NCI-H2107 treated with DMSO at 0.1 percent for 48 hours (cell line): ENCODE results near the gene DBP.

Experiments
- DNase-seq: peaks from one replicate; lab custom pipeline; 2025; ENCODE audit not compliant: unreplicated experiment; lab: John Stamatoyannopoulos, UW

Gene DBP

GRCh38 chr19:48613852-48614435 is 23.2 kb downstream of the DBP start:
- no peak for DNase-seq

- no peak for DNase-seq
These were observed 23.9 kb downstream of the DBP start for GRCh38 chr19:48613024-48613851.

DNA sequence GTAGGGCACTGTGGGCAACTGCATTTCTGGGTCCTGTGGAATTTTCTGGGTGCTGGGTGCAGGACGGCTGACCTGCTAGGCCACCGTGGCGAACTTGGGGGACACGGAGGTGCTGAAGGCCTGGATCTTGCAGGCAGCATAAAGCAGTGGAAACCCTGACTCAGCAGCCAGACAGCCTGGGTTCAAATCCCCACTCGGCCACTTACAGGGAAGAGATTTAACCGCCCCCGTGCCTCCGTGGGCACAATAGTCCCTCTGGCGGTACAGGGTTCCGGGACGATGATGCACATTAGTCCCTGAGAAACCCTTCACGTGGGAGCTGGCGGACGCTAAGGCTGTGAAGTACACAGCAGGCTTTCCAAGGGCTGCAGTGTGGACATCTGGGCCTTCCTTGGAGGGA is 25.3 kb downstream of the DBP start:
- DNase-seq, result no peak

DNA sequence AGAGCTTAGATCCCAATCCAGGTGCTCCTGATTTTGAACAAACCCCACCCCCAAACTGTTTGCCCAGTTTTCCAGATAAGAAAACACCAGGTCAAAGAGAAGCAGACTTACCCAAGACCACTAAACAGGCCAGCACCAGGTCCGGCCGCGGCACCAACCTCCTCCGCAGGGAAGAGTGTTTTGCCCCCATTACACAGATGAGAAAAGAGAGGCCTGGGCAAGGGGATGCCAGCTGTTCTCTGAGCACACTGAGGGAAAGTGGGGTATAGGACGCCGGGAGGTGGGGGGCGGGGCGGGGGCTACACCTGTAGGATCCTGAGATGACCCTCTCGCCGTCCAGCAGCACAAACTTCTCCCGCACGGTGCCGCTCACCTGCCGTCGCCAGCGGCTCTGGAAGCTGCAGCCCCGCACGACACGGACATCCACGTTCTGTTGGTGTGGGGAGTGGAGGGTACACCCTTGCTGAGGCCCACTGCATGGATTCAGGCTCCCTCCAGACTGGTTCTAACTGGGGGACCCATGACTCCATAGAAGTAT is 27.5 kb downstream of the DBP start:
- no peak for DNase-seq

DNA sequence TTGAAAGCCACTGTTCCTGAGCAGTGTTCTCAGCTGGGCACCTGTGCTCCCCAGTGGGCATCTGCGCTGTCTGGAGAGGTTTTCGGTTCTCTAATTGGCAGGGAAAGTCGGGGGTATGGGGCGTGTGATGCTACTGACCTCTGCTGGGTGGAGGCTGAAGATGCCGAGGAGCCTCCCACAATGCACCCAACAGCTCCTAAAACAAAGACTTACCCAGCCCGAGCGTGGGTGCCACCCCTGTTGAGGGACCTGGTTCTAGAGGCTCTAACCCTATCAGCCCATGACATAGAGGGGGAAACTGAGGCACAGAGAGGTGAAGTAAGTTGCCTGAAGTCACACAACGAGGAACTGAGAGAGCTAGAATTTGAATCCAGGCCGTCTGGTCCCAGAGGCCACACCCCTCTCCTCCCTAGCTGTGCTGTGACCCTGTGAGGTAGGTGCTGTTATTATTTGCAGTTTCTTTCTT is 28.3 kb downstream of the DBP start:
- peak; percentile 53 for DNase-seq

GRCh38 chr19:48607359-48607755 is 29.8 kb downstream of the DBP start:
- DNase-seq, result no peak

DNA sequence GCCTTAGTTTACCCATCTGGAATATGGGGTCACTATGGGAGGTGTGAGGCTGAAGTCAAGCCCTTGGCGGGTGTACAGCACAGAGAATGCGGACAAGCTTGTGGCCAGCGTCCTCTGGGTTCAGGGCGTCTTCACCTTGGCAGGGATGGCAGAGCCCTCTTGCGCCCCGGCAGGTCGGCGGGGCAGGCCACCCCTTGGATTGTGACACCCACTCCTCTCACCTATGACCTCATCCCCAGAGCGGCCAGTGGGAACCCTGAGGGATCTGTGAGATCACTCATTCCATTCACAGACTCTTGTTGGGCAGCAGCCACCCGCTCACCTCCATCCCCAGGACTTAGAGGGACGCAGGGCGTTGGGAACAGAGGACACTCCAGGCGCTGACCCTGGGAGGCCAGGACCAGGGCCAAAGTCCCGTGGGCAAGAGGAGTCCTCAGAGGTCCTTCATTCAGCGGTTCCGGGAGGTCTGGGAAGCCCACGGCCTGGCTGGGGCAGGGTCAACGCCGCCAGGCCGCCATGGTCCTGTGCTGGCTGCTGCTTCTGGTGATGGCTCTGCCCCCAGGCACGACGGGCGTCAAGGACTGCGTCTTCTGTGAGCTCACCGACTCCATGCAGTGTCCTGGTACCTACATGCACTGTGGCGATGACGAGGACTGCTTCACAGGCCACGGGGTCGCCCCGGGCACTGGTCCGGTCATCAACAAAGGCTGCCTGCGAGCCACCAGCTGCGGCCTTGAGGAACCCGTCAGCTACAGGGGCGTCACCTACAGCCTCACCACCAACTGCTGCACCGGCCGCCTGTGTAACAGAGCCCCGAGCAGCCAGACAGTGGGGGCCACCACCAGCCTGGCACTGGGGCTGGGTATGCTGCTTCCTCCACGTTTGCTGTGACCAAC is 30.5 kb downstream of the DBP start, which contains the start of gene SPACA4:
Gene SPACA4 (plus strand): TSS at position 280 of the 896 bp plus-strand sequence. CDS start 237 bp downstream, at position 517.
- DNase-seq, result no peak

- DNase-seq, result no peak
These were observed 33.3 kb downstream of the DBP start for GRCh38 chr19:48603850-48604249.

DNA sequence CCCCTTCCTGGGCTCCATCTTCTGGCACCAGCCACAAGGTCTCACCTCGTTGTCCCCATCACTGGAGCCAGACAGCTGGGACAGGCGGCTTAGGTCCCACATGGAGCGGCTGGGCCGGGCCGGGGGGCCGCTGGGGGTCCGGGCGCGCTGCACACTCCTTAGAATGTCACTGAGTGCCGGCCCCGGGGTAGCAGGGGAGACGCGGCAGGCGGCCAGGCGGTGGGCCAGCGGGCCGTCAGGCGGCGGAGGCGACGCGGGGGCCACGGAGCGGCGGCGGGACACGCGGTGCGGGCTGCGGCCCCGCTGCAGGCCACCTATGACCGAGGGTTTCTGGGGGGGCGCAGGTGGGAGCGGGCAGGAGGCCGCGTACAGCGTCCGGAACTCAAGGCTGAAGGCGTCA is 33.7 kb downstream of the DBP start:
- DNase-seq, result no peak

DNA sequence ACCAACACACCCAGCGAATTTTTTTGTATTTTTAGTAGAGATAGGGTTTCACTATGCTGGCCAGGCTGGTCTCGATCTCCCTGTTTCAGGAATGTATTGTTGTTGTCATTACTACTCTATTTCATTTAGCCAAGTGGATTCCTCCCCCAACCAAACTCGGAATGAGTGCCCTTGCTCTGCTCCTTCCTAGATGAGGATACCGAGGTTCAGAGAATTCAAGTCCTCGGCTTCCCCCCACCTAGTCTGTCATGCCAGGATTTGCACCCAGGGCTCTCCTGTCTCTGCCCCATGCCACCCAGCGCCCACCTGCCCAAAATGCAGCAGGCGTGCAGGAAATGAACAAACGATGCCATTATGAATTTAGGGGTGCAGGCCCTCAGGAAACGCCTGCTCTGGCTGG is 34.2 kb downstream of the DBP start:
- DNase-seq, result no peak

GRCh38 chr19:48600679-48601417 is 36.3 kb downstream of the DBP start:
- no peak for DNase-seq

DNA sequence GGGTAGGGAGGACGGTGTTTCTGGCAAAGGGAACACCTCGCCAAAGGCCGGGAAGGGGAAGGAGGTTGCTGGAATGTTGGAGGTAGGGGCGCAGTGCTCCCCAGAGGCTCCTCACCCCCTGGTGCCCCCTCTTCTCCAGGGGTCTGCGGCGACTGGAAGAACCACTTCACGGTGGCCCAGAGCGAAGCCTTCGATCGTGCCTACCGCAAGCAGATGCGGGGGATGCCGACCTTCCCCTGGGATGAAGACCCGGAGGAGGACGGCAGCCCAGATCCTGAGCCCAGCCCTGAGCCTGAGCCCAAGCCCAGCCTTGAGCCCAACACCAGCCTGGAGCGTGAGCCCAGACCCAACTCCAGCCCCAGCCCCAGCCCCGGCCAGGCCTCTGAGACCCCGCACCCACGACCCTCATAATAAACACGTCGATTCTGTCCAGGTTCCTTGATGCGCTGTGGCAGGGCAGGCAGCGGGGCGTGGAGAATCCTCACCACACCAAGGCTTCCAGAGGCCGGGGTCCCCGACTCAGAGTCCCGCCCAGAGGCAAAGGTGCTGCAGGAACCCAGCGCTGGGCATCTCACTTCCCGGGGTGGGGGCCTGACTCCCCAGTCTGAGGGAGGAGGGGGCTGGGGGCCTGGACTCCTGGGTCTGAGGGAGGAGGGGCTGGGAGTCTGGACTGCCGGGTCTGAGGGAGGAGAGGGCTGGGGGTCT is 38.0 kb downstream of the DBP start:
- DNase-seq, result no peak

GRCh38 chr19:48596679-48597465 is 40.3 kb downstream of the DBP start:
- DNase-seq, result no peak

- no peak for DNase-seq
These were observed 40.9 kb downstream of the DBP start for GRCh38 chr19:48596237-48596636.

GRCh38 chr19:48595833-48596232 is 41.3 kb downstream of the DBP start:
- DNase-seq, result no peak

DNA sequence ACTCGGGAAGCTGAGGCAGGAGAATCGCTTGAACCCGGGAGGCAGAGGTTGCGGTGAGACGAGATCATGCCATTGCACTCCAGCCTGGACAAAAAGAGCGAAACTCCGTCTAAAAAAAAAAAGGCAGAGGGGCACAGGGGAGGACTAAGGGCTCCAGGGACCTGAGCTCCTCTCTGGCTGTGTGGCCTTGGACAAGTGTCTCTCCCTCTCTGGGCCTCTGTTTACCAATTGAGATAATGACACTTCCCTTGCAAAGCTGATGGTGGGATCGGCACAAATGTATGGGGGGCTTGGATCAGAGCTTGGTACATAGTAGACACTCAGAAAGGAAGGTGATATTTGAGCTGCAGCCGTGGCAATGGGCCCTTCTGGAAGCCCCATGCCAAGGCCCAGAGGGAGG is 42.0 kb downstream of the DBP start:
- DNase-seq, result no peak

GRCh38 chr19:48591021-48591420 is 46.2 kb downstream of the DBP start:
- no peak for DNase-seq

DNA sequence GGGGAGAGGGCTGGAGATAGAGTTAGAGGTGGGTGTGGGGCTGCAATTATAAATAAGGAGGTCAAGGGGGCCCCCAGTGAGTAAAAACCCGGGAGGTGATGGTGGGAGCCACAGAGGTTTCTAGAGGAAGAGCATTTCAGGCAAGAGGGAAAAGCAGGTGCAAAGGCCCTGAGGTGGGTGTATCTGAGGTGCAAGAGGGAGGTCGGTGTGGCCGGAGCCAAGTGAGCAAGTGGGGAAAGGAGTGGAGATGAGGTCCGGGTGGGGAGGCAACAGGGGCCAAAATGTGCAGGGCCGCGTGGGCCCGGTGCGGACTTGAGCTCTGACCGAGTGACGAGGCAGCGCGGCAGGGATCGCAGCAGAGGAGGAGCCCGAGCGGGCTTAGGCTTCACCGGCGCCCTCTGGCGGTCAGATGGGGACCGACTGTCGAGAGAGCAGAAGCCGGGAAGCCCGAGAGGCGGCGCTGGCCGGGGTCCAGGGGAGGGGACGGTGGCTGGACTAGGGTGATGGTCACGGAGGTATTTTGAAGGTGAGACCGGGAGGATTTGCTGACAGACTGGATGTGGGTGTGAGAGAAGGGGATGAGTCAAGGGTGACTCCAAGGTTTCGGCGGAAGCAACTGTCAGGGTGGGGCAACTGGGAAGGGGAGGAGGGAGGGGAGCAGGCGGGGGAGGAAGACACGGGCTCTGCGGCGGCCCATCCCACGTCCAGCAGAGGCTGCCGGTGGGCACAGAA is 48.3 kb downstream of the DBP start:
- DNase-seq, result peak; percentile 27
